Middle frontal gyrus (tissue), 1 donor: ENCODE measurements around the gene RETREG1.
"Not testable (repeated sequence)": the region's sequence is repeated elsewhere in the genome, so short reads cannot be mapped to it uniquely, and the experiment has no call there.

Experiments used
- DNase-seq: peaks from one replicate; pipeline ENCODE4 v3.0.0-alpha.2; 2015; ENCODE audit warnings: low spot score; ENCODE audit errors: extremely low spot score

The RETREG1 gene

GRCh38 chr5:16617274-16617968 is 624 bp upstream of the RETREG1 start:
- DNase-seq: no peak

GRCh38 chr5:16615741-16616535 is 859 bp downstream of the RETREG1 start:
- no peak for DNase-seq

GRCh38 chr5:16612007-16612406 is 4.8 kb downstream of the RETREG1 start:
- no peak for DNase-seq

- not testable (repeated sequence) for DNase-seq
Observed at GRCh38 chr5:16610896-16611295, 5.9 kb downstream of the RETREG1 start.

- DNase-seq: no peak
Observed at GRCh38 chr5:16609412-16609811, 7.4 kb downstream of the RETREG1 start.

- no peak for DNase-seq
Observed at GRCh38 chr5:16606628-16607027, 10.2 kb downstream of the RETREG1 start.

- DNase-seq: no peak
Observed at GRCh38 chr5:16603701-16604100, 13.1 kb downstream of the RETREG1 start.

GRCh38 chr5:16603295-16603694 is 13.5 kb downstream of the RETREG1 start:
- no peak for DNase-seq

- no peak for DNase-seq
Observed at GRCh38 chr5:16602182-16602581, 14.6 kb downstream of the RETREG1 start.

GRCh38 chr5:16600946-16601345 is 15.9 kb downstream of the RETREG1 start:
- DNase-seq: no peak

GRCh38 chr5:16600397-16600796 is 16.4 kb downstream of the RETREG1 start:
- DNase-seq: no peak

- no peak for DNase-seq
Observed at GRCh38 chr5:16597946-16598694, 18.7 kb downstream of the RETREG1 start.

GRCh38 chr5:16596581-16596940 is 20.2 kb downstream of the RETREG1 start:
- DNase-seq: no peak

- no peak for DNase-seq
Observed at GRCh38 chr5:16595881-16596580, 20.8 kb downstream of the RETREG1 start.

- DNase-seq: no peak
Observed at GRCh38 chr5:16593628-16594027, 23.2 kb downstream of the RETREG1 start.

GRCh38 chr5:16593013-16593412 is 23.8 kb downstream of the RETREG1 start:
- no peak for DNase-seq

GRCh38 chr5:16592255-16592654 is 24.5 kb downstream of the RETREG1 start:
- no peak for DNase-seq

- DNase-seq: no peak
Observed at GRCh38 chr5:16590685-16591084, 26.1 kb downstream of the RETREG1 start.

- DNase-seq: no peak
Observed at GRCh38 chr5:16589658-16590057, 27.1 kb downstream of the RETREG1 start.

- DNase-seq: no peak
Observed at GRCh38 chr5:16588434-16589214, 28.2 kb downstream of the RETREG1 start.

- DNase-seq: no peak
Observed at GRCh38 chr5:16586556-16586955, 30.2 kb downstream of the RETREG1 start.
